ENCODE measurements around the gene TOMT.
"Not testable (repeated sequence)": the region's sequence is repeated elsewhere in the genome, so short reads cannot be mapped to it uniquely, and the experiment has no call there.

TOMT gene

GRCh38 chr11:72138821-72139390 is 33.2 kb downstream of the TOMT start:
- Histone ChIP-seq H3K9me3 (ENCODE audit: insufficient read depth, low read length) (no peaks in the 10 kb centered on the region), H3K4me1 (ENCODE audit: insufficient read depth, insufficient read length) (peaks cover 4% of the 10 kb centered on the region), H3K9ac (ENCODE audit: insufficient read length, low read depth) (no peak overlapping the region), H3K4me3 (ENCODE audit: insufficient read length, low read depth) (no peak overlapping the region), H3K27me3 (ENCODE audit: insufficient read depth, insufficient read length) (no peaks in the 10 kb centered on the region), H3K36me3 (ENCODE audit: insufficient read depth, insufficient read length, low read length) (no peaks in the 10 kb centered on the region)
- TF ChIP-seq SUZ12 (IDR thresholded peaks at IDR 0.05; ENCODE audit: extremely low read depth, insufficient read depth, insufficient read length): no peak
- TF ChIP-seq YY1 (IDR thresholded peaks at IDR 0.05; ENCODE audit: insufficient read depth, insufficient read length): no peak
- TF ChIP-seq ZNF274 (IDR thresholded peaks at IDR 0.05; ENCODE audit: low read depth, low read length): no peak
- DNase-seq (ENCODE audit: low read depth, low spot score): no peak

GRCh38 chr11:72139500-72139899 is 33.8 kb downstream of the TOMT start:
- Histone ChIP-seq H3K9ac (ENCODE audit: insufficient read length, low read depth) (no peak overlapping the region), H3K36me3 (ENCODE audit: insufficient read depth, insufficient read length, low read length) (no peaks in the 10 kb centered on the region), H3K4me1 (ENCODE audit: insufficient read depth, insufficient read length) (peaks cover 4% of the 10 kb centered on the region), H3K27me3 (ENCODE audit: insufficient read depth, insufficient read length) (no peaks in the 10 kb centered on the region), H3K4me3 (ENCODE audit: insufficient read length, low read depth) (no peak overlapping the region), H3K9me3 (ENCODE audit: insufficient read depth, low read length) (no peaks in the 10 kb centered on the region)
- TF ChIP-seq YY1 (IDR thresholded peaks at IDR 0.05; ENCODE audit: insufficient read depth, insufficient read length) (no peak), SUZ12 (IDR thresholded peaks at IDR 0.05; ENCODE audit: extremely low read depth, insufficient read depth, insufficient read length) (no peak), ZNF274 (IDR thresholded peaks at IDR 0.05; ENCODE audit: low read depth, low read length) (no peak)
- no peak for DNase-seq (ENCODE audit: low read depth, low spot score)

- no peaks in the 10 kb centered on the region for H3K27me3 ChIP-seq (ENCODE audit: insufficient read depth, insufficient read length)
- TF ChIP-seq YY1 (IDR thresholded peaks at IDR 0.05; ENCODE audit: insufficient read depth, insufficient read length) (no peak), ZNF274 (IDR thresholded peaks at IDR 0.05; ENCODE audit: low read depth, low read length) (no peak), SUZ12 (IDR thresholded peaks at IDR 0.05; ENCODE audit: extremely low read depth, insufficient read depth, insufficient read length) (no peak)
- H3K36me3 ChIP-seq (ENCODE audit: insufficient read depth, insufficient read length, low read length): no peaks in the 10 kb centered on the region
- DNase-seq (ENCODE audit: low read depth, low spot score): no peak
- no peaks in the 10 kb centered on the region for H3K9me3 ChIP-seq (ENCODE audit: insufficient read depth, low read length)
- no peak overlapping the region for H3K4me3 ChIP-seq (ENCODE audit: insufficient read length, low read depth)
- peaks cover 2% of the 10 kb centered on the region for H3K4me1 ChIP-seq (ENCODE audit: insufficient read depth, insufficient read length)
- no peak overlapping the region for H3K9ac ChIP-seq (ENCODE audit: insufficient read length, low read depth)
Measured at GRCh38 chr11:72140661-72141060, 34.9 kb downstream of the TOMT start.

- no peaks in the 10 kb centered on the region for H3K36me3 ChIP-seq (ENCODE audit: insufficient read depth, insufficient read length, low read length)
- TF ChIP-seq ZNF274 (IDR thresholded peaks at IDR 0.05; ENCODE audit: low read depth, low read length): no peak
- TF ChIP-seq SUZ12 (IDR thresholded peaks at IDR 0.05; ENCODE audit: extremely low read depth, insufficient read depth, insufficient read length): no peak
- no peak for TF ChIP-seq YY1 (IDR thresholded peaks at IDR 0.05; ENCODE audit: insufficient read depth, insufficient read length)
- DNase-seq (ENCODE audit: low read depth, low spot score): no peak
- H3K27me3 ChIP-seq (ENCODE audit: insufficient read depth, insufficient read length): no peaks in the 10 kb centered on the region
- H3K9me3 ChIP-seq (ENCODE audit: insufficient read depth, low read length): no peaks in the 10 kb centered on the region
- no peak overlapping the region for H3K4me3 ChIP-seq (ENCODE audit: insufficient read length, low read depth)
- H3K4me1 ChIP-seq (ENCODE audit: insufficient read depth, insufficient read length): no peaks in the 10 kb centered on the region
- no peak overlapping the region for H3K9ac ChIP-seq (ENCODE audit: insufficient read length, low read depth)
Measured at GRCh38 chr11:72141066-72141465, 35.3 kb downstream of the TOMT start.

- not testable (repeated sequence) for H3K4me3 ChIP-seq (ENCODE audit: insufficient read length, low read depth); DNase-seq (ENCODE audit: low read depth, low spot score); H3K4me1 ChIP-seq (ENCODE audit: insufficient read depth, insufficient read length); H3K36me3 ChIP-seq (ENCODE audit: insufficient read depth, insufficient read length, low read length); H3K27me3 ChIP-seq (ENCODE audit: insufficient read depth, insufficient read length); H3K9ac ChIP-seq (ENCODE audit: insufficient read length, low read depth); H3K9me3 ChIP-seq (ENCODE audit: insufficient read depth, low read length)
Measured at GRCh38 chr11:72142086-72142485, 36.4 kb downstream of the TOMT start.

- not testable (repeated sequence) for H3K9ac ChIP-seq (ENCODE audit: insufficient read length, low read depth); H3K9me3 ChIP-seq (ENCODE audit: insufficient read depth, low read length); H3K4me1 ChIP-seq (ENCODE audit: insufficient read depth, insufficient read length); DNase-seq (ENCODE audit: low read depth, low spot score); H3K27me3 ChIP-seq (ENCODE audit: insufficient read depth, insufficient read length); H3K4me3 ChIP-seq (ENCODE audit: insufficient read length, low read depth); H3K36me3 ChIP-seq (ENCODE audit: insufficient read depth, insufficient read length, low read length)
Measured at GRCh38 chr11:72142543-72142942, 36.8 kb downstream of the TOMT start.

- no peaks in the 10 kb centered on the region for H3K9me3 ChIP-seq (ENCODE audit: insufficient read depth, low read length)
- DNase-seq (ENCODE audit: low read depth, low spot score): no peak
- no peak overlapping the region for H3K4me3 ChIP-seq (ENCODE audit: insufficient read length, low read depth)
- H3K27me3 ChIP-seq (ENCODE audit: insufficient read depth, insufficient read length): no peaks in the 10 kb centered on the region
- no peak for TF ChIP-seq SUZ12 (IDR thresholded peaks at IDR 0.05; ENCODE audit: extremely low read depth, insufficient read depth, insufficient read length)
- no peaks in the 10 kb centered on the region for H3K4me1 ChIP-seq (ENCODE audit: insufficient read depth, insufficient read length)
- H3K9ac ChIP-seq (ENCODE audit: insufficient read length, low read depth): no peak overlapping the region
- H3K36me3 ChIP-seq (ENCODE audit: insufficient read depth, insufficient read length, low read length): no peaks in the 10 kb centered on the region
Measured at GRCh38 chr11:72144807-72145565, 39.3 kb downstream of the TOMT start.

- TF ChIP-seq YY1 (IDR thresholded peaks at IDR 0.05; ENCODE audit: insufficient read depth, insufficient read length) (no peak), ZNF274 (IDR thresholded peaks at IDR 0.05; ENCODE audit: low read depth, low read length) (no peak), SUZ12 (IDR thresholded peaks at IDR 0.05; ENCODE audit: extremely low read depth, insufficient read depth, insufficient read length) (no peak)
- H3K4me3 ChIP-seq (ENCODE audit: insufficient read length, low read depth): no peak overlapping the region
- no peaks in the 10 kb centered on the region for H3K4me1 ChIP-seq (ENCODE audit: insufficient read depth, insufficient read length)
- DNase-seq (ENCODE audit: low read depth, low spot score): no peak
- no peaks in the 10 kb centered on the region for H3K36me3 ChIP-seq (ENCODE audit: insufficient read depth, insufficient read length, low read length)
- H3K27me3 ChIP-seq (ENCODE audit: insufficient read depth, insufficient read length): no peaks in the 10 kb centered on the region
- no peaks in the 10 kb centered on the region for H3K9me3 ChIP-seq (ENCODE audit: insufficient read depth, low read length)
- no peak overlapping the region for H3K9ac ChIP-seq (ENCODE audit: insufficient read length, low read depth)
Measured at GRCh38 chr11:72146625-72147024, 40.9 kb downstream of the TOMT start.

Measured in NT2/D1 (cell line).